CMK (cell line): ENCODE results near the gene CCDC93.
"Not testable (repeated sequence)": the region's sequence is repeated elsewhere in the genome, so short reads cannot be mapped to it uniquely, and the experiment has no call there.

ENCODE experiments used
- DNase-seq: peaks from one replicate; pipeline ENCODE4 v3.0.0-alpha.2; 2010; ENCODE audit warnings: low read depth

Gene CCDC93

GRCh38 chr2:117956036-117956796 is 57.7 kb downstream of the CCDC93 start:
- no peak for DNase-seq

DNA sequence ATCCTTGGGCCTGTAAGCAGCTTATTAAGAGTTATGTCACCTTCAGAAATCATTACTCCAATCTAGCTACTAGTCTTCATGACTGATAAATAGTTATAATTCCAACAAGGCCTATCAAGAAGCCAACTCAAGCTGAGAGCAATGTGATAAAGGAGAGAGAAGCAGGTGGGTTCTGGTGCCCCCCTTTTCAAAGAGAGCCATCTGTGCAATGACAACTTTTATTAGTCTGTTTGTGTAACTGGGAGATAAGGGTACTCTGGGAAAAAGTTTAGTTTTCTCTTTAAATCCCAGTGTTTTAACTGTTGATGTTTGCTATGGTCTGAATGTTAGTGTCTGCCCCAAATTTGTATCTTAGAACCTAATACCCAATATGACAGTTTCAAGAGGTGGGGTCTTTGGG is 60.6 kb downstream of the CCDC93 start:
- DNase-seq, result no peak

GRCh38 chr2:117952701-117953100 is 61.2 kb downstream of the CCDC93 start:
- no peak for DNase-seq

DNA sequence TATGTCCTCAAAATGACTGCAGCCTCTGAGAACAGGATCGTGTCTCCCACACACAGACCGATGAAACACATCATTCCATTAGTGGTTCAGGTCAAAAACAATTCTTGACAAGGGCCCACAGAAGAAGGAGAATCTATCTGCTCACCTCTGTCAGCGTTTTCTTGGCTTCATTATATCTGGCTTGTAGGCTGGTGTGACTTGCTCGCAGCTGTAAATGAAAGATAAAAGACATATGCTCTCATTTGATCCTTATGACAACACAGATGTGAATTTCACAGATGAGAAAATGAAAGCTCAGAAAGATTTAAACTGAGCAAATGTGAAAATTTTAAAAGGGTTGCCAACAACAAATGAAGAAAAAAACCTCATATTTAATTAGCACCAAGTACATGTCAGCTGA is 61.6 kb downstream of the CCDC93 start:
- no peak for DNase-seq

DNA sequence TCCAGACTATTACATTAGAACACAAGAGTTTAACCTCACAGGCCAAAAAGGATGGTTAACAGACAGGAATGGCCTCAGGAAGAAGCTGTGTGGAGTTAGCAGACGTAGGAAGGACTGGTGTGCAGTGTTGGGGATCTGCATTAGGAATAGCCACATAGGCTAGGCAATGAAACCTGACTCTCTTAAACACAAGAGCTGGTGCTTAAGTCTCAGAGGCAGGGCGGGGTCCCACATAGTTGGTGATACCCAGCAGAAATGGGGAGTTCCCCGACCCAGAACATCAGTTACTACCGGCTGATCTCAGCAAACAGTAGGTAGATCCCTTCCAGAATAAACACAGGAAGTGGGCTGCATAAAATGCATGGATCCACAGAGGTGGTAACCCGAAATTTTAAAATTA is 64.1 kb downstream of the CCDC93 start:
- no peak for DNase-seq

- no peak for DNase-seq
These were observed 65.3 kb downstream of the CCDC93 start for GRCh38 chr2:117948615-117949014.

GRCh38 chr2:117945296-117945695 is 68.6 kb downstream of the CCDC93 start:
- no peak for DNase-seq

GRCh38 chr2:117944816-117945215 is 69.1 kb downstream of the CCDC93 start:
- DNase-seq, result no peak

DNA sequence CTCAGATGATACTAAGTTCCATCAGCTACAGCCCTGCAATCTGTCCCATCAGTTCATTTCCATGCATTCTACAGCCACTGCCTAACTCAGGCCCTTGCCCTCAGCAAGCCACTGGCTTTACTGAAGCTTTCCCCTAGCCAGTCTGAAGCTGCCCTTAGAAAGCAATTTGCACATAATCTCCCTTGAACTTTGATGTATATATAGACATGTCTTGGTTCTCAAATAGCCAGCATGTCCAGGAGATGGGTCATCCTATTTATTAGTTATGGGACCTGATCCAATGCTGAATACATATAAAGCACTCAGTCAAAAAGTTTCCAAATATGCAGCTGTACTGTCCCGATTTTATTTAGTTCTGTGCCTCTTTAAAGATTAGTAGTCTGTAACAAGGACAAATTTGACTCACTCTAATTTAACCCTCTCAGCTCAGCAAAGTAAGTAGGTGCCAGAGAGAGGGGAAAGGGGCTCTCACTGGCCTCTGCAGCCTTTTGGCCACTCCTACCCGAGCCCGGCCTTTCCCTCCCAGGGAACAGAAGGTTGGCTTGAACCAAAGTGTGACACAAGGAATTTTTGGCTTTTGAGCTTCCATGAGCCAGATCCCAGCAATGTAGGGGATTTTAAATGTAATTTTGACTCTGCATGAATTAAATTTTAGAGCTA is 70.7 kb downstream of the CCDC93 start:
- no peak for DNase-seq

DNA sequence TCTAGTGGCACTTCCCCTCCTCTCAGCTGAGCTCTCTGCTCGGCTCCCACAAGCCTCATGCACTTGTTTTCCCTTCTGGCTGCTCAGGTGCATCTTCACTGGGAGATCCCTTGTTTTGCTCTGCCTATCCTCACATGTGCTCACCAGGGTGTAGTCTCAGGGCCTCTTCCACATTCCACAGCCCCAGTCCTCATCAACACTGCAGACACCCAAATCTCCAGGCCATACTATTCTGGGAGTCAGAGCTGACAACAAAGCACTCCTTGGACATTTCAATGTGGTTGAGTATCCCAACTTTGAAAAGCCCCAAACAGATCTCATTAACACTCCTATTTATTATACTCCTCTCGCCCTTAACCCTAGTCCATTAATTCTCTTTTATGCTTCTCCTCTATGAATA is 71.3 kb downstream of the CCDC93 start:
- no peak for DNase-seq

GRCh38 chr2:117941693-117942092 is 72.2 kb downstream of the CCDC93 start:
- no peak for DNase-seq

DNA sequence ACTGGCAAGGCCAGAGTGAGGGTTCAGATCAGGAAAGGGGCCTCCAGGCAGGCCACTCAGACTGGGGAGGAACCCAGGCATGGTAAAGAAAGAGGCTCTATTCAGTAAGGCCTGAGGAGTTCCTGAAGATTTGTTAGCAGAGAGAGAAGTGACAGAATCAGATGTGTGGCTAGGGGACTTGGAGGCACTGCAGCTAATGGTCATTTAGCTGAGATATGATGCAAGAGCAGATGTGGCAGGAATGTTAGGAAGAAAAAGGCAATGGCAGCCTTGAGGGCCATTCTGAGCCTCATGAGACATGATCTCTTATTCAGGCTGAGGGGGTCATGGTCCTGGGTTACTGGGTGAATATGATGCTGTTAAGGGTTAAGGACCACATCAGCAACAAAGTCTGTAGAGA is 73.4 kb downstream of the CCDC93 start:
- DNase-seq, result no peak

GRCh38 chr2:117938611-117939010 is 75.3 kb downstream of the CCDC93 start:
- no peak for DNase-seq

GRCh38 chr2:117936871-117937428 is 76.9 kb downstream of the CCDC93 start:
- DNase-seq, result no peak

- no peak for DNase-seq
These were observed 77.9 kb downstream of the CCDC93 start for GRCh38 chr2:117935954-117936353.

- DNase-seq, result no peak
These were observed 78.4 kb downstream of the CCDC93 start for GRCh38 chr2:117935456-117935855.

GRCh38 chr2:117933884-117934354 is 80.0 kb downstream of the CCDC93 start:
- DNase-seq, result no peak

DNA sequence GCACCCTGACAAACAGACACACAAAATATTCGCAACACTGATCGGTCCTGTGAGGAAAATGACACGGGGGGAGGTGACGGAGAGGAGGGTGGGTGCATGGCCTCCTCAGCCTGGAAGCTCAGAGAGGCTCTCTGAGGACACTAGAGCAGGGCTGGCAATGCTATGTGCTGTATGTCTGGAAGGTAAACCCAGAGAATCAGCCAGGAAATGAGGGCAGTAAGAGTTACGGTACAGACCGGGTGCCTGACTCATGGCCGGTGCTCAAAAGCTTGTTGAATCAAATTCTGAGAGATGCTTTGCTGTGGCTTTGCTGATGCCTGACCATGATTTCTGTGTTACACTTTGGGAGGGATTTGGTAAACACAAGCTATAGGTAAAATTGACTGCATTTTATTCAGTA is 81.9 kb downstream of the CCDC93 start:
- DNase-seq, result no peak

DNA sequence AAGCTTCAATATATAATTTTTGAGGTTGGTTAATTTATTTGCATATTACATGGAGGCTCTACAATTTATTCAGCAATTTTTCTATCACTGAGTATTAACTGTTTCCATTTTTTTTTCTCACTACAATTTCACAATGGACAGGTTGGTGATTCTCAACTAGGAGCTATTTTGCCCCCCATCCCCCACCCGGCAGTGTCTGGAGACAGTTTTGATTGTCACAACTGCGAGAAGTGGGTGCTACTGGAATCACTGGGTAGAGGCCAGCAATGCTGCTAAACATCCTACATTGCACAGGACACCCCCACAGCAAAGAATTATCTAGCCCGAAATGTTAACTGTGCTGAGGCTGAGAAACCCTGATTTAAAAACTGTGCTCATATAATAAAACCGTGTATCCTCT is 82.6 kb downstream of the CCDC93 start:
- no peak for DNase-seq

DNA sequence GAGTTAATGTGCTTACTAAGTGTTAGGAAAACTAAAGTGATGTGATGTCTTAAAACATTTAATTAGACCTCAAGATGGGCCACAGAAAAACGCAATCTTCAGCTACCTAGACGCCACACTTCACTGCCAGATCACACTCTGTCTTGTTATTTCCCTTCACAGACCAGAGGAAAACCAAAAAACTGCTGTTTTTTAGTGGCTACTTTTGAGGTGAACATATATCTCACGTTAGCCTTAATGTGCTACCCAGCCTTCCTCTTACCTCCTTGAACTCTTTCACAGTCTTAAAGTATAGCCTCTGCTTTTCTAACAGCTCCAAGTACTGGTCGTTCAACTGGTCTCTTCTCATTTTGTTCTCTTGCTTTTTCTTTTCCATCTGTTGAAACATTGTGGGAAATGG is 83.1 kb downstream of the CCDC93 start:
- no peak for DNase-seq

DNA sequence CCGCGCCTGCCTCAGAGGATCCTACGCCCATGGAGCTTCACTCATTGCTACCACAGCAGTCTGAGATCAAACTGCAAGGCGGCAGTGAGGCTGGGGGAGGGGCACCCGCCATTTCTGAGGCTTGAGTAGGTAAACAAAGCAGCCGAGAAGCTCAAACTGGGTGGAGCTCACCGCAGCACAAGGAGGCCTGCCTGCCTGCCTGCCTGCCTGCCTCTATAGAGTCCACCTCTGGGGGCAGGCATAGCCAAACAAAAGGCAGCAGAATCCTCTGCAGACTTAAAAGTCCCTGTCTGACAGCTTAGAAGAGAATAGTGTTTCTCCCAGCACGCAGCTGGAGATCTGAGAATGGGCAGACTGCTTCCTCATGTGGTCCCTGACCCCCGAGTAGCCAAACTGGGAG is 90.4 kb downstream of the CCDC93 start:
- DNase-seq, result not testable (repeated sequence)

- no peak for DNase-seq
These were observed 92.3 kb downstream of the CCDC93 start for GRCh38 chr2:117921520-117921919.

DNA sequence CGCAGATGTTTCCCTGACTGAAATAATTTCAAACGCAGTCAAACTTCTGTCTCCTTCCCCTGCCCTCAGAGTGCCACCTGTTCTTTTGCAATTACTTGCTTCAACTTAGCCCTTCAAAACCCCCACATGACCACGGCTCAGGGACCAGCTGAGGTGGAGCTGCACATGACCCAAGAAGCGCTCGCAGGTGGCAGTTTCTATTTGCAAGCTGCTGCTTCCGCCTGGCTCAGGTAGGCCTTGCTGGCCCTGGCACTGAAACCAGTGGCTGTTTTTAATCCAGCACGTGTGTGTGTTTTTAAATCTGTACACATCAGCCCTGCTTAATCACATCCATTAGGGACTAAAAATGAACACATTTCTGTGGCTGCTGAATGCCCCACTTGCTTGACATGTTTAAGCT is 95.3 kb downstream of the CCDC93 start:
- DNase-seq, result no peak
